ENCODE measurements around the gene QRSL1. TPM values are rescaled to one million over a fixed set of nuclear protein-coding genes. Genes with fewer than 3 reads are reported as not detected.
"Not testable (repeated sequence)": the region's sequence is repeated elsewhere in the genome, so short reads cannot be mapped to it uniquely, and the experiment has no call there.

QRSL1 gene
- total and polyA plus RNA-seq, 10 of the 15 experiments (the other 5 are each of a cell fraction or from before 2014, with no cell fraction given): 11.9 to 23.5 (median 15.5) TPM

GRCh38 chr6:106627760-106628159 lies 1.6 kb upstream of the QRSL1 start:
- 95% methylated on average over 14 of the region's 16 CpGs for WGBS (ENCODE audit: insufficient coverage, insufficient replicate concordance, low lambda C conversion rate, missing lambda C conversion rate)
- peak overlapping the region; percentile 95 for H3K4me3 ChIP-seq

More at GRCh38 chr6:106627760-106628159, 1.6 kb upstream of the QRSL1 start:
- H2AFZ ChIP-seq (ENCODE audit: control insufficient read depth, low read depth, low read length); H3K36me3 ChIP-seq (ENCODE audit: control insufficient read depth in 2 of 2, insufficient read depth in 2 of 2, low read length in 1 of 2); H4K20me1 ChIP-seq (ENCODE audit: control insufficient read depth, insufficient read depth); BruUV-seq (replicated peaks); DNase-seq (ENCODE audit: low read depth, low spot score); H3K27ac ChIP-seq (ENCODE audit: control insufficient read depth, insufficient read depth); in situ Hi-C loops (cut with MboI); H3K9ac ChIP-seq (ENCODE audit: control insufficient read depth, insufficient read depth, low read length); FAIRE-seq; H3K27me3 ChIP-seq (replicated peaks in 1 of 2; ENCODE audit: control insufficient read depth in 2 of 2, insufficient read depth in 2 of 2, low read length in 1 of 2); ATAC-seq; H3K9me3 ChIP-seq (replicated peaks; ENCODE audit: control insufficient read depth, insufficient read depth, low read length): not testable (repeated sequence)
- TF ChIP-seq MLLT1 (IDR thresholded peaks at IDR 0.05): 0 out of 2 replicates have a peak, but pooled peaks have one; percentile 27
- H3K4me2 ChIP-seq (ENCODE audit: control insufficient read depth, insufficient read depth): peak overlapping the region; percentile 71
- intact Hi-C loops (cut with micrococcal nuclease; ENCODE audit: unreplicated experiment): loop anchor here (2.0 kb wide), 2 partner anchors 15 to 107 kb away; no protein-coding TSS in a partner anchor
- peaks cover 13% of the 10 kb centered on the region; the same call in 1 of the 2 replicates for H3K4me1 ChIP-seq (ENCODE audit: control insufficient read depth, insufficient read depth, low read length)
- ChIA-PET POLR2A (interaction anchor here (1.3 to 2.8 kb wide), 2 partner anchors 9 kb away, joined by 3 to 10 read pairs; no protein-coding TSS in a partner anchor), RAD21 (ENCODE audit: unreplicated experiment) (interaction anchor here (1.4 to 1.8 kb wide), 2 partner anchors 10 kb away, joined by 3 to 10 read pairs; no protein-coding TSS in a partner anchor), SMC1A (ENCODE audit: uncharacterized antibody, unreplicated experiment) (interaction anchor here (0.9 to 2.3 kb wide), 7 partner anchors 9 to 75 kb away, joined by 5 to 17 read pairs (median 8); no protein-coding TSS in a partner anchor), CTCF (interaction anchor here (0.9 to 2.3 kb wide), 6 partner anchors 9 to 19 kb away, joined by 3 to 7 read pairs (median 4); no protein-coding TSS in a partner anchor)
- H3K79me2 ChIP-seq (ENCODE audit: control insufficient read depth, insufficient read depth, low read length): peaks cover 34% of the 10 kb centered on the region

Data from GM12878 (cell line).